Measurements from ENCODE around the gene MRAS.

GRCh38 chr3:138326866-138327595 is 21.3 kb upstream of the MRAS start:
- TF ChIP-seq CTCF (IDR thresholded peaks at IDR 0.05; ENCODE audit: control extremely low read depth in 1 of 3, insufficient read depth in 1 of 3, low read depth in 1 of 3, low read length in 3 of 3) = no peak
- TF ChIP-seq EZH2 (IDR thresholded peaks at IDR 0.05; ENCODE audit: low read depth, low read length, severe bottlenecking) = no peak
- no peak for TF ChIP-seq YY1 (IDR thresholded peaks at IDR 0.05; ENCODE audit: low read depth, low read length)
- TF ChIP-seq NRF1 (IDR thresholded peaks at IDR 0.05; ENCODE audit: low read depth, low read length) = no peak
- TF ChIP-seq POLR2AphosphoS5 (IDR thresholded peaks at IDR 0.05; ENCODE audit: low read depth, low read length) = no peak
- no peak for TF ChIP-seq CREB1 (IDR thresholded peaks at IDR 0.05)
- no peak for TF ChIP-seq CEBPB (IDR thresholded peaks at IDR 0.05; ENCODE audit: low read depth, low read length)
- no peak for TF ChIP-seq KDM5A (IDR thresholded peaks at IDR 0.05; ENCODE audit: low read length)
- no peak for TF ChIP-seq POLR2A (IDR thresholded peaks at IDR 0.05; ENCODE audit: control extremely low read depth in 1 of 2, low read depth in 2 of 2, low read length in 2 of 2)
- no peak for TF ChIP-seq SP1 (IDR thresholded peaks at IDR 0.05; ENCODE audit: low read depth, low read length)
- TF ChIP-seq SIN3A (conservative IDR thresholded peaks at IDR 0.05 in 1 of 2, IDR thresholded peaks at IDR 0.05 in 1 of 2; ENCODE audit: low read depth in 1 of 2, low read length in 2 of 2) = no peak
